Neural progenitor cell (in vitro differentiated cells): ENCODE results near the gene TPP1.

ENCODE experiments used
- CTCF ChIP-seq: fragments of 200-600 bp; sonication (generic); IDR thresholded peaks from 2 replicates; pipeline ENCODE4 v1.5.1; 2017; ENCODE audit warnings: antibody characterized with exemption, mild to moderate bottlenecking
- EZH2 ChIP-seq: fragments of 200-600 bp; sonication (generic); IDR thresholded peaks from 2 replicates; pipeline ENCODE4 v1.6.1; 2017; ENCODE audit warnings: antibody characterized with exemption, mild to moderate bottlenecking, moderate library complexity

GRCh38 chr11:6653656-6654055 is 34.4 kb upstream of the TPP1 start:
- no peak for TF ChIP-seq CTCF
- no peak for TF ChIP-seq EZH2
